Osteocyte (in vitro differentiated cells): ENCODE data around the gene NLRC5. TPM values are rescaled to one million over a fixed set of nuclear protein-coding genes. Genes with fewer than 3 reads are reported as not detected.

Experiments used
- DNase-seq: peaks from one replicate; pipeline ENCODE4 v3.0.0; 2021; ENCODE audit warnings: mixed read lengths; ENCODE audit not compliant: unreplicated experiment; ENCODE audit errors: extremely low spot score
- H3K27ac Mint-ChIP-seq: one replicate; pipeline ENCODE4 v1.8.0; 2021; ENCODE audit warnings: mild to moderate bottlenecking, mixed read lengths; ENCODE audit not compliant: unreplicated experiment
- H3K27me3 Mint-ChIP-seq: one replicate; pipeline ENCODE4 v1.8.0; 2021; ENCODE audit warnings: mixed read lengths; ENCODE audit not compliant: unreplicated experiment
- H3K36me3 Mint-ChIP-seq: one replicate; pipeline ENCODE4 v1.8.0; 2021; ENCODE audit warnings: mixed read lengths; ENCODE audit not compliant: unreplicated experiment
- H3K4me1 Mint-ChIP-seq: one replicate; pipeline ENCODE4 v1.8.0; 2021; ENCODE audit warnings: mixed read lengths; ENCODE audit not compliant: unreplicated experiment
- H3K4me3 Mint-ChIP-seq: one replicate; pipeline ENCODE4 v1.8.0; 2021; ENCODE audit warnings: mild to moderate bottlenecking, moderate library complexity, mixed read lengths; ENCODE audit not compliant: unreplicated experiment
- H3K9me3 Mint-ChIP-seq: one replicate; pipeline ENCODE4 v1.8.0; 2021; ENCODE audit warnings: mixed read lengths; ENCODE audit not compliant: unreplicated experiment
- CTCF ChIP-seq: fragments of 200-600 bp; sonication (generic); IDR thresholded peaks from 2 replicates; pipeline ENCODE4 v1.5.0; 2021; ENCODE audit warnings: antibody characterized with exemption, mild to moderate bottlenecking, moderate library complexity
- total RNA-seq: library from RNA; stranded (reverse); gene quantifications from 2 replicates; pipeline ENCODE4 v1.2.1, GENCODE V29; 2021

The NLRC5 gene
- total RNA-seq, 1 donor from 2014 or later, result 24.7 TPM

DNA sequence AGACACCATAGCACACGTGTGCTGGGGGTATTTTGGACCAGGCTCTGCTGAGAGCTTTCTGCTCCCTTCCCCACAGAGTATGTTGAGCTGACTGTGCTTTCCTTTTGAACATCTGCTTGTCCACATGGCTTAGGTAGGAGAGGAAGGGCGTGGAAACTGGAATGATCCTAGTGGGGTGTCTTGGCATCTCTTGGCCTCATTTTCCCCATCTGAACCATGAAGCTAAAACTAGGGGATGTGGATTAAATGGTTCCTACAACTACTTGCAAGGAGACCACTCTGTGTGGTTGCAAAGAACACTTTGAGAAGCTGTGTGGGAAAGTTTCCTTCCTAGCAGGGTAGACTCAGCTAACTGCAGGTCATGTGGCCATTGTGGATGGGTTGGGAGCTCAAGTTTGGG, 6.7 kb upstream of the NLRC5 start:
- H3K4me1 Mint-ChIP-seq, result peaks cover 16% of the 10 kb centered on the region
- DNase-seq, result no peak
- no peak for TF ChIP-seq CTCF
- H3K36me3 Mint-ChIP-seq, result no peaks in the 10 kb centered on the region
- H3K27me3 Mint-ChIP-seq, result no peaks in the 10 kb centered on the region
- H3K27ac Mint-ChIP-seq, result no peak overlapping the region
- no peak overlapping the region for H3K4me3 Mint-ChIP-seq
- H3K9me3 Mint-ChIP-seq, result no peaks in the 10 kb centered on the region

- no peaks in the 10 kb centered on the region for H3K9me3 Mint-ChIP-seq
- no peak overlapping the region for H3K4me3 Mint-ChIP-seq
- H3K27ac Mint-ChIP-seq, result no peak overlapping the region
- H3K4me1 Mint-ChIP-seq, result peaks cover 21% of the 10 kb centered on the region
- H3K27me3 Mint-ChIP-seq, result no peaks in the 10 kb centered on the region
- no peaks in the 10 kb centered on the region for H3K36me3 Mint-ChIP-seq
- no peak for TF ChIP-seq CTCF
- DNase-seq, result no peak
These were observed 6.1 kb upstream of the NLRC5 start for GRCh38 chr16:56983211-56983751.

- no peak for DNase-seq
- no peaks in the 10 kb centered on the region for H3K9me3 Mint-ChIP-seq
- peaks cover 32% of the 10 kb centered on the region for H3K4me1 Mint-ChIP-seq
- H3K27me3 Mint-ChIP-seq, result no peaks in the 10 kb centered on the region
- no peak overlapping the region for H3K4me3 Mint-ChIP-seq
- no peak overlapping the region for H3K27ac Mint-ChIP-seq
- H3K36me3 Mint-ChIP-seq, result no peaks in the 10 kb centered on the region
- no peak for TF ChIP-seq CTCF
These were observed 4.7 kb upstream of the NLRC5 start for GRCh38 chr16:56984639-56985038.

DNA sequence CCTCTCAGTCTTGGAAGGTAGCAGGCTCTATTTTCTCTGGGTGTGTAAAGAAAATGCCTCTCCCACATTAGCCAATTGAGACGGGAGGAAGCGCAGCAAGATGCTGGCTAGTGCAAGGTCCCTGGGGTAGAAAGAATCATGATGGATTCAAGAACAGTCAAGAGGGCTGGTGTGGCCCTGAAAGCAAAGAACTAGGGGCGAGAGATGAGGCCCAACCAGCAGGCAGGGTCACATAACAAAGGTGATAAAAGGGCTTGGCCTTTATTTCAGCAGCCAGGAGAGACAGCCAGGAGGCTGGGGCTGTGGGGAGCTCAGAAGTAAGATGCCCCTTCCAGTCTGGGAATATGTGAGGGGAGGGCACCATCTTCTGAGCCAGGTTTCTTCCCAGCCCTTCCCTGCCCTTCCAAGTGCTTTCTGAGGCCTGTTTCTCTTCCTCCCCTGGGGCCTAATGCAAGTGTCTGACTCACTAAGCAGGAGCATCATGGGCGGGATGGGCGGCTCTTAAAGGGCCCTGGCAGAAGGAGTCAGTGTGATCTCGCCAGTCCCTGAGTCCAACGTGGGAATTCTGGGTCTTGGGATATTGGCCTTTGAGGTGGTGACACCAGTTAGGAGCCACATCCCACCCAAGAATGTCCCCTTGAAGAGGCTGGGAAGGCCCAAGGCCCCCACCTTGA, 3.9 kb upstream of the NLRC5 start:
- Mint-ChIP-seq H3K4me1 (peaks cover 40% of the 10 kb centered on the region), H3K27ac (peak overlapping the region; percentile 73), H3K9me3 (no peaks in the 10 kb centered on the region), H3K36me3 (no peaks in the 10 kb centered on the region), H3K27me3 (no peaks in the 10 kb centered on the region), H3K4me3 (no peak overlapping the region)
- TF ChIP-seq CTCF, result no peak
- DNase-seq, result no peak

DNA sequence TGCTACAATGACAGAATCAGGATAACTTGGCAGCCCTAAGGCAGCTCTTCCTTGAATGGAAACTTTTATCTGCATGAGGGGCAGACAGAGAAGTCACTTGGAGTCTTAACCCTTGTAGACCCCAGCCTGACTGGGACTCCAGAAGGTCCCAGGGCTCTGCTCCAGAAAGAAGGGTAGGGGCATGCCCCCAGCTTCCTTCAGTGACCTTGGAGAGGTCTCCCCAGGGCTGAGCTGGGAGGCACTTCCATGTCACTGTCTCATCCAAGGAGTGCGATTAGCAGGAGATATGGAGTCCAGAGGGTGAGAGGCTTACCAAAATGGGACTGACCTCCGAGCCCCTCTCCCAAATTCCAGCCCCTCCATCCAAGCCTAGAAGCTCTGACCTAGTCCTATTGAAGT, 3.4 kb upstream of the NLRC5 start:
- no peak for DNase-seq
- H3K4me1 Mint-ChIP-seq, result peaks cover 44% of the 10 kb centered on the region
- H3K27me3 Mint-ChIP-seq, result no peaks in the 10 kb centered on the region

More for the DNA sequence above, 3.4 kb upstream of the NLRC5 start:
- no peak overlapping the region for H3K4me3 Mint-ChIP-seq
- no peak for TF ChIP-seq CTCF
- H3K27ac Mint-ChIP-seq, result peak overlapping the region; percentile 62
- no peaks in the 10 kb centered on the region for H3K36me3 Mint-ChIP-seq
- H3K9me3 Mint-ChIP-seq, result no peaks in the 10 kb centered on the region
